PC-9 (cell line): ENCODE data around the gene SPATA31D3.

ENCODE experiments used
- EZH2 ChIP-seq: fragments of 200-600 bp; sonication (generic); IDR thresholded peaks from 2 replicates; pipeline ENCODE4 v1.8.0; 2017; ENCODE audit warnings: antibody characterized with exemption, low read depth
- TF ChIP-seq, protein P1 (sequence below): fragments of 200-600 bp; sonication (generic); conservative IDR thresholded peaks from 2 replicates; pipeline ENCODE4 v1.6.1; 2017; ENCODE audit warnings: mixed run types, antibody characterized with exemption, mild to moderate bottlenecking, moderate library complexity

- TF ChIP-seq, protein P1, sequence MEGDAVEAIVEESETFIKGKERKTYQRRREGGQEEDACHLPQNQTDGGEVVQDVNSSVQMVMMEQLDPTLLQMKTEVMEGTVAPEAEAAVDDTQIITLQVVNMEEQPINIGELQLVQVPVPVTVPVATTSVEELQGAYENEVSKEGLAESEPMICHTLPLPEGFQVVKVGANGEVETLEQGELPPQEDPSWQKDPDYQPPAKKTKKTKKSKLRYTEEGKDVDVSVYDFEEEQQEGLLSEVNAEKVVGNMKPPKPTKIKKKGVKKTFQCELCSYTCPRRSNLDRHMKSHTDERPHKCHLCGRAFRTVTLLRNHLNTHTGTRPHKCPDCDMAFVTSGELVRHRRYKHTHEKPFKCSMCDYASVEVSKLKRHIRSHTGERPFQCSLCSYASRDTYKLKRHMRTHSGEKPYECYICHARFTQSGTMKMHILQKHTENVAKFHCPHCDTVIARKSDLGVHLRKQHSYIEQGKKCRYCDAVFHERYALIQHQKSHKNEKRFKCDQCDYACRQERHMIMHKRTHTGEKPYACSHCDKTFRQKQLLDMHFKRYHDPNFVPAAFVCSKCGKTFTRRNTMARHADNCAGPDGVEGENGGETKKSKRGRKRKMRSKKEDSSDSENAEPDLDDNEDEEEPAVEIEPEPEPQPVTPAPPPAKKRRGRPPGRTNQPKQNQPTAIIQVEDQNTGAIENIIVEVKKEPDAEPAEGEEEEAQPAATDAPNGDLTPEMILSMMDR, result no peak
- TF ChIP-seq EZH2, result no peak
Measured at GRCh38 chr9:81993656-81994055, 50.4 kb downstream of the SPATA31D3 start.
